Chondrocyte (in vitro differentiated cells): ENCODE measurements around the gene DSCAM. TPM values are rescaled to one million over a fixed set of nuclear protein-coding genes. Genes with fewer than 3 reads are reported as not detected.

Experiments used
- DNase-seq: peaks from one replicate; pipeline ENCODE4 v3.0.0; 2021; ENCODE audit warnings: mixed read lengths, low spot score
- H3K27ac Mint-ChIP-seq: one replicate; pipeline ENCODE4 v1.8.0; 2021; ENCODE audit warnings: mild to moderate bottlenecking, moderate library complexity, mixed read lengths; ENCODE audit not compliant: unreplicated experiment
- H3K27me3 Mint-ChIP-seq: 2 replicates; pipeline ENCODE4 v1.8.0; 2021; ENCODE audit warnings: low read depth, mixed read lengths
- H3K36me3 Mint-ChIP-seq: 2 replicates; pipeline ENCODE4 v1.8.0; 2021; ENCODE audit warnings: low read depth, mixed read lengths
- H3K4me1 Mint-ChIP-seq: 2 replicates; pipeline ENCODE4 v1.8.0; 2021; ENCODE audit warnings: low read depth, mild to moderate bottlenecking, mixed read lengths
- H3K4me3 Mint-ChIP-seq: one replicate; pipeline ENCODE4 v1.8.0; 2021; ENCODE audit warnings: mild to moderate bottlenecking, moderate library complexity, mixed read lengths; ENCODE audit not compliant: unreplicated experiment
- H3K9me3 Mint-ChIP-seq: 2 replicates; pipeline ENCODE4 v1.8.0; 2021; ENCODE audit warnings: low read depth, mixed read lengths
- CTCF ChIP-seq: fragments of 200-600 bp; sonication (generic); IDR thresholded peaks from 2 replicates; pipeline ENCODE4 v1.5.0; 2021; ENCODE audit warnings: antibody characterized with exemption, mild to moderate bottlenecking, moderate library complexity
- total RNA-seq: library from RNA; stranded (reverse); gene quantifications from 3 replicates; pipeline ENCODE4 v1.2.1, GENCODE V29; 2021

DSCAM gene
- total RNA-seq, 1 donor from 2014 or later, result not detected

DNA sequence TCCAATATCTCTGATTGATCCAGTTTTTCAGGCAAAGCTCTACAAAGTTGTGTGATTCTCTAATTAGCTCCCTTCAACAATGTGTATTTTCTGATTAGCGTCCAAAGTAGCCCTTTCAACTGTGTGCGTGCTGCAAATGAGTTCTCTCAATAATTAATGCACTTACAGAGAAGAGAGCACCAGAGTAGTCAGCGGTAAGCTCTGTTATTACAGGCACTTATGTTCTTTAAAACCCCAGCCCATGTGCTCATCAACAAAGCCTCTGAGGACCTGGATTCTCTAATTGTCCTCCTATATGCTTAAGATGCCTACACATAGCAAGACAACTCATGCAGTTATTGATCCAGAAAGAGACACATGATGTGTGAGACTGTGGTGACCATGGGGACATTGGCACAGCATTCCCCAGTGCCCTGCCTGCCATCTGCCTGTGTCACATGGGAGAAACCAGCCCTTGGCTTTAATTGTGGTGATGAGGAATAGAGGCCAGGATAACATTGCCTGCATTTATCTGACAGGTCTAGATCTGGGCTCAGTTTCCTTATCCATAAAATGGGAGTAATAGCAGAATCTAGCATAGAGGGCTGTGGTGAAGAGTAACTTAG is 828.0 kb downstream of the DSCAM start:
- no peaks in the 10 kb centered on the region for H3K36me3 Mint-ChIP-seq
- no peak for TF ChIP-seq CTCF
- H3K4me1 Mint-ChIP-seq, result no peaks in the 10 kb centered on the region

DNA sequence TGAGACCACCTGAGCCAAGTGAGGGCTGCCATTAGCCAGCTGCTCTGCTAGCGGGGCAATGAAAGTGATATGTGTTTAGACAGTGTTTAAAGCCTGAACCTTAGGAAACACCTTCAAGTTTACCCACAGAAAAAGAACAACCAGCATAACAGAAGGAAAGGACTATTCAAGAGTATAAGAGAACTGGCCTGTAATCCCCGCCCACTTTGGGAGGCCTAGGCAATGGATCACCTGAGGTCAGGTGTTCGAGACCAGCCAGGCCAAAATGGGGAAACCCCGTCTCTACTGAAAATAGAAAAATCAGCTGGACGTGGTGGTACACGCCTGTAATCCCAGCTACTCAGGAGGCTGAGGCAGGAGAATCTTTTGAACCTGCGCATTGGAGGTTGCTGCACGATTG is 830.3 kb downstream of the DSCAM start:
- no peak overlapping the region for H3K27ac Mint-ChIP-seq
- H3K4me3 Mint-ChIP-seq, result no peak overlapping the region
- peaks cover 20% of the 10 kb centered on the region for H3K9me3 Mint-ChIP-seq
- no peaks in the 10 kb centered on the region for H3K4me1 Mint-ChIP-seq
- no peak for DNase-seq
- no peaks in the 10 kb centered on the region for H3K27me3 Mint-ChIP-seq
- no peaks in the 10 kb centered on the region for H3K36me3 Mint-ChIP-seq
- no peak for TF ChIP-seq CTCF

More for the DNA sequence above, 828.0 kb downstream of the DSCAM start:
- Mint-ChIP-seq H3K27ac (no peak overlapping the region), H3K9me3 (peaks cover 20% of the 10 kb centered on the region), H3K4me3 (no peak overlapping the region), H3K27me3 (no peaks in the 10 kb centered on the region)
- DNase-seq, result no peak

- H3K4me3 Mint-ChIP-seq, result no peak overlapping the region
- no peaks in the 10 kb centered on the region for H3K27me3 Mint-ChIP-seq
- H3K4me1 Mint-ChIP-seq, result no peaks in the 10 kb centered on the region
- DNase-seq, result no peak
- H3K9me3 Mint-ChIP-seq, result peaks cover 19% of the 10 kb centered on the region
- no peak for TF ChIP-seq CTCF
- no peak overlapping the region for H3K27ac Mint-ChIP-seq
- no peaks in the 10 kb centered on the region for H3K36me3 Mint-ChIP-seq
Measured at GRCh38 chr21:40016234-40016633, 830.7 kb downstream of the DSCAM start.

DNA sequence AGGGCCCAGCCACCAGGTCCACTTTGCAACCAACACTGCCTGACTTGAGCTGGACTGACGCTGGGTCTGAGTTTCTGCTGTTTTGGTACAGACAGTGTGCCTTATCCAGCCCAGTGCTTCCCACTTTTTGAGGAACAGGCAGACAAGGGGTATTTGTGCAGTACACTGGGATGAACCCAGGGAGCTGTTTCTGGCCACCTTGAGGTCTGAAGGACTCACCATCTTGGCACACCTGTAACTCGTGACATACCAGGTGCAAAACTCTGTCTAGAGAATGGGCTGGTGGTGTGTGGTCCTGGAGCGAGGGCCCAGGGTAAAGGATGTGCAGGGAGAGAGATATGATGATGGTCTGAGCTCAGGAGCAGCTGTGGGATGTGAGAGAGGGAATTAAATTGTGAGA is 831.1 kb downstream of the DSCAM start:
- no peaks in the 10 kb centered on the region for H3K36me3 Mint-ChIP-seq
- no peak for TF ChIP-seq CTCF
- peaks cover 18% of the 10 kb centered on the region for H3K9me3 Mint-ChIP-seq
- no peaks in the 10 kb centered on the region for H3K4me1 Mint-ChIP-seq
- H3K27me3 Mint-ChIP-seq, result no peaks in the 10 kb centered on the region
- H3K27ac Mint-ChIP-seq, result no peak overlapping the region
- H3K4me3 Mint-ChIP-seq, result no peak overlapping the region
- no peak for DNase-seq

- Mint-ChIP-seq H3K4me3 (no peak overlapping the region), H3K9me3 (peaks cover 24% of the 10 kb centered on the region), H3K27me3 (no peaks in the 10 kb centered on the region), H3K27ac (no peak overlapping the region), H3K36me3 (no peaks in the 10 kb centered on the region), H3K4me1 (no peaks in the 10 kb centered on the region)
- DNase-seq, result no peak
- no peak for TF ChIP-seq CTCF
Measured at GRCh38 chr21:40014394-40014793, 832.6 kb downstream of the DSCAM start.
